Retinal pigment epithelial cell (primary cell): ENCODE results near the gene DCXR.

ENCODE experiments used
- DNase-seq: peaks from one replicate; pipeline ENCODE4 v3.0.0-alpha.2; 2010; ENCODE audit warnings: low read depth
- H3K4me3 ChIP-seq: 2 replicates; pipeline ENCODE4 v1.5.1; 2011; ENCODE audit warnings: mild to moderate bottlenecking, low read length, control low read depth, moderate library complexity
- TF ChIP-seq, protein P1 (sequence below): conservative IDR thresholded peaks from 2 replicates; pipeline ENCODE4 v1.5.1; 2011; ENCODE audit warnings: low read depth, low read length, control low read depth, inconsistent platforms

The DCXR gene

DNA sequence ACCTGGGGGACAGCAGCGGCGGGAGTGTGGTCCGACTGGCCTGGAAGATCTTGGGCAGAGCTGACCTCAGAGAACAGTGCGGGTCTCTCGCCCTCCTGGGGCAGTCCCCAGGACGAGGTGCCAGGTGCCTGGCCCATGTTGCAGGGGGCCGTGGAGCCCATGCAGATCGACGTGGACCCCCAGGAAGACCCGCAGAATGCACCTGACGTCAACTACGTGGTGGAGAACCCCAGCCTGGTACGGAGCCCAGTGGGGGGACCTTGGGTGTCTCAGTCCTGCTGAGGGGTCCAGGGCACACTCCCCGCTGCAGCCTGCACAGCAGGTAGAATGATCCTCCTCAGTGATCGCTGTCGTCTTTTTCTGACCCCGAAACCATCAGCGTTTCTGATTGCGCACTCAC is 15.6 kb upstream of the DCXR start:
- peak overlapping the region; percentile 79 for H3K4me3 ChIP-seq
- no peak for DNase-seq
- TF ChIP-seq, protein P1, sequence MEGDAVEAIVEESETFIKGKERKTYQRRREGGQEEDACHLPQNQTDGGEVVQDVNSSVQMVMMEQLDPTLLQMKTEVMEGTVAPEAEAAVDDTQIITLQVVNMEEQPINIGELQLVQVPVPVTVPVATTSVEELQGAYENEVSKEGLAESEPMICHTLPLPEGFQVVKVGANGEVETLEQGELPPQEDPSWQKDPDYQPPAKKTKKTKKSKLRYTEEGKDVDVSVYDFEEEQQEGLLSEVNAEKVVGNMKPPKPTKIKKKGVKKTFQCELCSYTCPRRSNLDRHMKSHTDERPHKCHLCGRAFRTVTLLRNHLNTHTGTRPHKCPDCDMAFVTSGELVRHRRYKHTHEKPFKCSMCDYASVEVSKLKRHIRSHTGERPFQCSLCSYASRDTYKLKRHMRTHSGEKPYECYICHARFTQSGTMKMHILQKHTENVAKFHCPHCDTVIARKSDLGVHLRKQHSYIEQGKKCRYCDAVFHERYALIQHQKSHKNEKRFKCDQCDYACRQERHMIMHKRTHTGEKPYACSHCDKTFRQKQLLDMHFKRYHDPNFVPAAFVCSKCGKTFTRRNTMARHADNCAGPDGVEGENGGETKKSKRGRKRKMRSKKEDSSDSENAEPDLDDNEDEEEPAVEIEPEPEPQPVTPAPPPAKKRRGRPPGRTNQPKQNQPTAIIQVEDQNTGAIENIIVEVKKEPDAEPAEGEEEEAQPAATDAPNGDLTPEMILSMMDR: no peak

DNA sequence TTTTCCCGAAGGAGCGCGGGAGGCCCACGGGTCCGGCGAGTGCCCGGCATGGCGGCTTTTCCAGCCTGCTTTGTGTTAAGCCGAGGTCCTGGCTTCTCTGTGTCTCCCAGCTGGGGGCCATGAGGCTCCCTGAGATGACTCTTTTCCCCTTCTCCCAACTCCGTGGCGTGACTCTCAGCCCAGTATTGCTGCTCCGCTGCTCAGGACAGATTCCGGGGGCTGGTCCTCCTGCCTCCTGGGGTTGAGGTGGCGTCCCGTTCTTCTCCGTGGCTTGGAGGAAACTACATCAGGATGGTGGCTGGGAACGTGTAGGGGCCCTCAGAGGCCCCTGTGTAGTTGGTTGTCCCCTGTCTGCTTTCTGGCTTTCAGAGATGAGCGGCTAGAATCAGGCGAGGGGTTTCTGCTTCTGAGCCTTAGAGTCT is 15.2 kb upstream of the DCXR start:
- TF ChIP-seq, protein P1: no peak
- no peak for DNase-seq
- peak overlapping the region; percentile 79 for H3K4me3 ChIP-seq

DNA sequence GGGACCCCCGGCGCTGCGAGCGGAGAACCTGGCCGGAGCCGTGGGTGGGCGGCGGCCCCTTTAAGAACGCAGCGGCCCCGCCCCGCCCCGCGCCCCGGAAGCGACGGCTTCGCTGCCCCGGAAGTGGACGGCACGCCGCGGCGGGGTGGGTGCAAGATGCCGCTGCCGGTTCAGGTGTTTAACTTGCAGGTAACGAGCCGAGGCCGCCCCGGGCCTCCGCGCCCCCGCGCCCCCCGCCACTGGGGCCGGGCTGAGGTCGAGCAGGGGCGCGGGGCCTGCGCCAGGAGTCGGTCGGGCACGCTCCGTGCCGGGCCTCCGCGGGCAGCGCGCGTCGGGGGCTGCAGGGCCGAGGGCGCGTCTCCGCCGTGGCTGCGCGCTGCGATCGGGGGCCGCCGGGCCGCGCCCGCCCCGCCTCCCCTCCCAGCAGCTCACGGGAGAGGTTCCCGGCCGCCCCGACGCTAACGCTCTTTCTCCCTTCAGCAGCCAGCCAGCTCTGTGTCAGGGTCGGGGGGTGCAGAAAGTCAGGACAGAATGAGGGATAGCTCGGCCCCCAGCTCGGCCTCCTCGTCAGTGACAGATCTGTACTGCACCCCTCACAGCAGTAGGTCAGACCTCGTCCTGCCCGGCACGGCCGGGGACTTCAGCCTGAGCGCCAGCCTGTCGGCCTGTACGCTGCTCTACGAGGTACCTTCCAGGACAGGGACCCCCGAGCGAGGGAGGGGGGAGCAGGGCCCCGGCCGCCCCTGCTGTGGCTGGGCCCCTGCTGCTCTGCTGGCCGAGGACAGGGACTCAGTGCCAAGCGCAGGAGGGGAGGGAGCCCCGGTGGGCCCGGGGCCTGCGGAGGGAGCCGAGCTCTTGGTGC is 14.5 kb upstream of the DCXR start, which contains the start of the genes GPS1 and RFNG:
GPS1 (plus strand) TSS at position 123 of the 862 bp plus-strand sequence; CDS start at position 157, 34 bp downstream.
RFNG (minus strand) TSS at position 36 of the 862 bp plus-strand sequence. CDS start 45 bp downstream, outside the sequence.
- H3K4me3 ChIP-seq: peak within 1 kb of the TSS; percentile 79
- TF ChIP-seq, protein P1: no peak
- no peak for DNase-seq

DNA sequence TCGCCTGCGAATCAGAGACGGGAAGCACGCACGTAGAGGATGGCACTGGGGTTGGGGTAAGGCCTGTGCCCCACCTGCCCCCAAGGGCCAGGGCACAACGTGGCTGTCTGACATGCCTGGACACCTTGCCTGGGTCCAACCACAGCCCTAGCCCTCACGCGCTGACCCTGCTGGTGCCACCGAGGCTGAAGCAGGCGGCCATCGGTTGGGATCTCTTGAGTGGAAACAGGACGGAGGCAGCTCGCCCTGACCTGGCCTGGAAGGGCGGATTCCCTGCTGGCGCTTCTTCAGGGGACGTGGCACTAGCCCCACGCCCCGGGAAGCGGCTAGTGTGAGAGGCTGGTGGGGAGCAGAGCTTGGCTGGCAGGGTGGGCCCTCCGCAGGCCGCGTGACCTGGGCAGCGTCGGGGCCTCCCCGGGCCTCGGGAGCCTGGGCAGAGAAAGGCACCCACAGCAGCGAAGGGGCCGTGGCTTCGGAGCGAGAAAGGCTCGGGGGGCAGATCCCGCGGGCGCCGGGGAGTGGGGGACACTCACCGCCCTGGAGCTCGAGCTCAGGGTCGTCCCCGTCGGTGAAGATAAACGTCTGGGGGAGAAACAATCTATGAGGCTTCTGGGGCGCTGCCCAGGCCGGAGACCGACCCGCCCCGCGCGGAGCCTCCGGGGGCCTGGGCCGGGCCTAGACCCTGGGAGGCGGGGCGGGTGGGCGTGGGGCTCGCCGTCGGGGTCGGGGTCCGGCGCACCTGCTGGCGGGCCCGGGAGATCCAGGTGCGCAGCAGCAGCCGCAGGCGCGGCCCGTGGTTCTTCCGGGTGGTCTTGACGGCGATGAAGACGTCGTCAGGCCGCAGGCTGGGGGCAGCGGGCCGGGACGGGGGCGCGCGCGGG is 13.5 kb upstream of the DCXR start:
- TF ChIP-seq, protein P1: no peak
- H3K4me3 ChIP-seq: peak overlapping the region; percentile 79
- no peak for DNase-seq

DNA sequence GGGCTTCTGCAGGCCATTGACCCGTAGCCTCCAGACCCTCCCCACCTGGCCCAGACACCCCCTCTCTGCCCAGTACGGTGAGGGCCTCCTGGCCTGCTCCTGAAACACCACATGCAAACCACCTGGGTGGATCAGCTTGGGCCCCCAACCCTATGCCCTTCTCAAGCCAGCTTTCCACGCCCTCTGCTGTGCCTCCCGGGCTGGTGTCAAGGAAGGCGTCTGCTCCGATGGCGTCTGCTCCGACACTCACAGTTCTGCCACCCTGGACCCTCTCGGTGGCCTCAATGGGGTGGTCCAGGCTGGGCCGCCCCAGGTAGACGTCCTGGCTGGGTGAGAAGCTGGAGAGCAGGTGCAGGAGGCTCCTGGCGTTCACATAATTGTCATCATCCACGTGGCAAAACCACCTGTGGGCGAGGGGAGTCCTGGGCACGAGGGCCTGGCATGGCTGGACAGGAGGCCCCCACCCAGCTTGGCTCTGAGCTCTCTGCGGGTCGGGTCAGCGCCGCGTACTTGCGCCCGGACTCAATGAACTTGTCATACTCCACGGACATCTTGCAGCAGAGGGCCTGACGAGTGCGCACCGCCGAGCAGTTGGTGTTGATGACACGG is 12.8 kb upstream of the DCXR start:
- peak overlapping the region; percentile 79 for H3K4me3 ChIP-seq
- DNase-seq: no peak
- TF ChIP-seq, protein P1: no peak

DNA sequence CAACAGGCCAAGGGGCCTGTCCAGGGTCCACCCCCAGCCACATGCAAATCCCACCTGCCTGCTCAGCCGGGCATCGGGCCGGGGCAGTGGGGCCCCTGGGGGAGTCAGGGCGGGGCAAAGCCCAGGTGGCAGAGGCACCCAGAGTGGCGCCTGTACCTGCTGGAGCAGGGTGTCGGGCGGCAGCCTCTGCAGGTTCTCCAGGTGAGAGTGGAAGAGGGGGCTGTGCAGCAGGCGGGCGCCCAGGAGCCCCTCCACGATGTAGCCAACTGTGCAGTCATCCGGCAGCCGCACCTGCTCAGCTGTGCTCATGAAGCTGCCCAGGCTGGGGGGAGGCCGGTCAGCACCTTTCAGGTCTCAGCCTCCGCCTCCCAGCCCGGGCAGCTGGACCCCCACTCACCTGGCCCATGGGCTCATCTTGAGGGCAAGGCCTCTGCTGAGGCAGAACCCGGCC is 12.0 kb upstream of the DCXR start:
- DNase-seq: no peak
- TF ChIP-seq, protein P1: no peak
- no peak overlapping the region for H3K4me3 ChIP-seq
